GM19238 (cell line): ENCODE measurements around the gene CHMP4B.

ENCODE experiments used
- DNase-seq: peaks from one replicate; pipeline ENCODE4 v3.0.0; 2011; ENCODE audit warnings: low spot score; ENCODE audit not compliant: insufficient read length

Gene CHMP4B

GRCh38 chr20:33817411-33817810 lies 6.3 kb downstream of the CHMP4B start:
- DNase-seq = no peak

- no peak for DNase-seq
Measured at GRCh38 chr20:33819456-33819855, 8.3 kb downstream of the CHMP4B start.

GRCh38 chr20:33820362-33820761 lies 9.2 kb downstream of the CHMP4B start:
- no peak for DNase-seq

DNA sequence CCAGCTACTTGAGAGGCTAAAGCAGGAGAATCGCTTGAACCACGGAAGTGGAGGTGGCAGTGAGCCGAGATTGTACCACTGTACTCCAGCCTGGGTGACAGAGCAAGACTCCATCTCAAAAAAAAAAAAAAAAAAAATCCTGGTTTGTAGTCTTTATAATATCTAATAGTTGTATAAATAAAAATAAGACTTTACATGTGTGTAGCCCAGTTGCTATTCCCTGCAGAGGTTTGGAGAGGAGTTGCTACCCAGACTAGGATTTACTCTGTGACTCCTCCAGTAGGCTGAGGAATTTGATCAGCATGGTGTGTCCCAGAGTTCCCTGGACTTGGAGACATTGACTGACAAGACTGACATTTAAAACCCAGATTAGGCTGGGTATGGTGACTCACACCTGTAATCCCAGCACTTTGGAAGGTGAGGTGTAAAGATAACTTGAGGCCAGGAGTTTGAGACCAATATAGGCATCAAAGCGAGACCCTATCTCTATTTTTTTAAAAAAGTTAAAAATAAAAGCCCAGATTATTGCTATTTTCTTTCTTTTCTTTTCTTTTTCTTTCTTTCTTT lies 10.2 kb downstream of the CHMP4B start:
- DNase-seq = no peak

GRCh38 chr20:33822423-33822822 lies 11.3 kb downstream of the CHMP4B start:
- DNase-seq = no peak

GRCh38 chr20:33822991-33823390 lies 11.8 kb downstream of the CHMP4B start:
- no peak for DNase-seq

- DNase-seq = no peak
Measured at GRCh38 chr20:33824852-33825251, 13.7 kb downstream of the CHMP4B start.

- DNase-seq = no peak
Measured at GRCh38 chr20:33825340-33826269, 14.5 kb downstream of the CHMP4B start.

GRCh38 chr20:33826270-33826897 lies 15.2 kb downstream of the CHMP4B start:
- DNase-seq = no peak

DNA sequence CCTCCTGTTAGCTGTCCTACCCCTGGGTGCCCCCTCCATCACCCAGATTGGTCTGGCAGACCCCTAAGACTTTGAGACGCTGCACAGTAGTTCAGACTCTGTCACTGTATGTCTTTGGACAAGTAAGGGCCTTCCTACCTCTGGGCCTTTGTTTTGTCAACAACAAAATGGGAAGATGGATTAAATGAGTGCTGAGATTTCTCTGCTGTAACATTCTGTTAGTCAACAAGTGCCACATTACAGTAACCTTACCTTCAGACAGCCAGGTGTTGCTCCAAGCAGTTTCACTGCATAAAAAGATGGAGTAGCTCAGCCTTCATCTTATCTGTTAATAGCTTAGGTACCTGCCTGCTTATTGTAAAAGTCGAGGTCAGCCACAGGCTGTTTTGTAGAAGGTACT lies 16.0 kb downstream of the CHMP4B start:
- no peak for DNase-seq

DNA sequence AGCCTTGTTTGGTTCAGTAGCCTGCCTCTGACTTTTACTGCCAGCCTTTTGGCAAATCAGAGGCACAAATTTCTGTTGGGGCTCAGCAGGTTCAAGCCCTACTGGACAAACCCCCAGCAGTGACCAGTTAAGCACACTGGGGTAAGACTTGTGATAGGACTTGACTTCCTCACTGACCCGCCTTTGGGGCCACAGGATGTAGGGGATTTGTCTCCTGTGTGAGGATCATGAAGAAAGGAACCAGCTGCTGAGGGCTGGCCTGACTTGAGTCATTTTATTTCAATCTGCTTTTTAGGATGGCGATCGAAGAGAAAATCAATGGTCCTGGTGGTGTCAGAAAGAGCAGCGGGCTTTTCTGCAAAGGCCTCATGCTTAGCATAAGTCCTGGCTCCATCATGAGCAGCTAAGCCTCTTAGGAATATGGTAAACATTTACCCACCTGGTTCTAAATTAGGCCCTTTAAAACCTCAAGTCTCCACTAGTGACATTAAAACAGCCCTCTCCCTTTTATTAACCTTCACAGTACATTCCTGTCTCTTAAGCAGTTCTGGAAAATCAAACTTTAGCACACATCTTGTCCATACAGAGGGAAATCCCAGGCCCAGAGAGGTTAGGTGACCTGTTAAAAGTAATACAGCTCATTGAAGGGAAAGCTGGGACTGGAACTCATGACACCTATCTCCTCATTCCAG lies 16.6 kb downstream of the CHMP4B start:
- DNase-seq = no peak

DNA sequence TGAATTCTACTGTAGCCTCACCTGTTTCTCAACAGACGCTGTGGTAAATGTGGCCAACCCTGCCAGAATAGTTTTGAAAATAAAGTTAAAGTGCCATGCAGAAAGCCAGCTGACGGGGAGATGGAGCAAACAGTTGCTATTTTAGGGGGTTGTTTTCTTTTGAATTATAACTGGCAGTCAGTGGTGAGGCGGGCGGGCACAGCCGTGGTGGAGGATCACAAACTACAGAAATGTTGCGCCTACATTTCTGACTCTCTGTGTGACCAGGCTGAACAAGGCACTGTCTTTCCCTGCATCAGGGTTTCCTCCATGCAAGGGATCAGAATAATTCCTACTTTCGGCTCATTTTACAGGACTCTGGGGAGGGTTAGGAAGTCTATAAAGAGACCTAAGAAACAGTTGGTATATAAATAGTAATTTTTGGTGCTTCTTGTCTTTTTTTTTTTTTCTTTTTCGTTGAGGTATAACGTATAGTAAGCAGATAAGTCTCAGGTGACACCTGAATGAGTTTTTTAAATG lies 17.2 kb downstream of the CHMP4B start:
- DNase-seq = no peak

DNA sequence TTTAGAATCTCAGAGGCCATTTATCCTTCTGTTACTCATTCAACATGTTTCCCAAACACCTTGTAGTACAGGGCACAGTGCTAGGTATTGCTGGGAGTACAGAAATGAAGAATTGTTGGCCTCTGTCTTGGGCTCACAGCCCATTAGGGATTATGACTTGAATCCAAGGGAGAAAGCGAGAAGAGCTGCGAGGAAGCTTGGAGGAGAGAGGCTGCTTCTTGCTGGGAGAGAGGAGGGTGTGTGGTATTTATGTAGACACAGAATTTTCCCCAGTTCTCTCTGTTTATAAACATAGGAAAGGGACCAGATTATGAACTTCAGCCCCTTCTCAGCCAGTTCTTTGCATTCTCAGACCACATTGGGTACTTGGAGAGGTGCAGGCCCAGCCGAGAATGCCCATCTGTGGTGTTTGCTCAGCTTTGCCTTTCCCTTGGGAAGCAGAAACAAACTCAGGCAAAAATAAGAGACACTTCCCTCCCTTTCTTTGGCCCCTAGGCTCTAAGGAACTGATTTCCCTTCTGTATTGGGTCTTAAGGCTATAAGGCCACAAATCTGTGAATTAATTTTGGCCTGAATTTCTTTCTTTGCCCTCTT lies 17.9 kb downstream of the CHMP4B start:
- no peak for DNase-seq

- DNase-seq = no peak
Measured at GRCh38 chr20:33829636-33830035, 18.5 kb downstream of the CHMP4B start.

GRCh38 chr20:33830371-33830770 lies 19.2 kb downstream of the CHMP4B start:
- DNase-seq = no peak

DNA sequence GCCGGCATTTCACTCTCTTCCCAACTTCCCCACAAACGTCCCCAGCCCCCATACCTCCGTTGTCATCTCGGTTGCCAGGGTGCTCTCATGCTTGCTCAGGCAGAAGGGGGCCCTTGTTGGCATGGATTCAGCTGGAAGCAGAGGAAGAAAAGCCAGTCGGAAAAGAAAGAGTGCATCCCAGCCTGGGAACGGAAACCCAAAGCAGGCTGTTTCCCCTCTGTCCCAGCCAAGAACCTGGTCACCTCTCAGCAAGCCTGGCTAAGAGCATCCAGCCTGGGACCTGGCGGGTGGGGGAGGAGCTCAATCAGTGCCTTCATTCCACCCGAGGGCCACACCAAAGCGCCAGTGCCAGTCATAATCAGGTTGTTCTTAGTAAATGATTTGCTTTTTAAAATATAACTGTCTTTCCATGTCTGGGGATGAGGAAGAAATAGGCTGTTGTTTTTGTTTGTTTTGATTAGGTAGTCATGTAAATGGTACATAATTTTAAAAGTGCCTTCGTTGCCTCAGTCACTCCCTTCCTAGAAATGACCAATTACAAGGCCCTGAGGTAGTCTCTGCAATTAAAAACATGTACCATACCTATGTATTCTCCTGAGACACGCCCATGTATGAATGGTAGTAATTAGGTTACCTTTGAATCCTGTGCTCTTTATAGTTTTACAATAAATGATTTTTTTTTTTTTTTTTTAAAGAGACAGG lies 21.1 kb downstream of the CHMP4B start:
- DNase-seq = no peak

DNA sequence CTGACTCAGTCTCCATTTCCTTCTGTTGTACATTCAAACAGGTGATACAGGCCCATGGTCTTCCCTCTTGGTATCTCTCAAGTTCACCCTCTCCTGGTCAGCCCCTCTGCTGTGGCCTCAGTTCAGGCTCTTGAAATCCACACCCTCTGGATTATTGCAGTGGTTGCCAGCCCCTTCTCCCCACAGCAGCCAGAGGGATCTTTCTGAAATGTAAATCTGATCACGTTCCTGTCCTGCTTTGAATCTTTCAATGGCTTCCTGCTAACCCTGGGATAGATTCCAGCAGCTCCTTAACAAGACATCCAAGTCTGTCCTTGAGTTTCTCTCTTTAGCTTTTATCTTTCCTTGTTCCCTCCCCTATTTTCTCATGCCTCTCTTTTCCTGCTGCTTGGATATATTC lies 22.2 kb downstream of the CHMP4B start:
- no peak for DNase-seq

- no peak for DNase-seq
Measured at GRCh38 chr20:33835615-33836172, 24.5 kb downstream of the CHMP4B start.

DNA sequence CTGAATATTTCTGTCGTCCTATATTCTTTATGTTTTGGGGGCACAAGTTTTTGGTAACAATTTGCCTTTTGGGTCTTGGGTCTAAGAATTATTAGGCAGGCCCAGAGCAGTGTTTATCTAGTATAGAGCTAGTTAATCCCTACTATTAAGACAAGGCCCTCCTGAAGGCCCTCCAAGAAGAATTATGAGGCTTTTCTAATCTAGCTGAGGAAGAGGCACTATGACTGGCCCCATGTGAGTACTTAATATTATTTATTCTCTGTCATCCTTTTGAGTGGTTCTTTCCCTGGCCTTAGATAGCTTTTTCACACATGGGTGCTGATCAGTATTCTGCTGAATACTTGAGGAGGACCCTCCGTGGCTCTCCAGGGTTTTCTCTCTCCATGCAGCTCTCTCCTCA lies 25.1 kb downstream of the CHMP4B start:
- DNase-seq = no peak

GRCh38 chr20:33837096-33837830 lies 26.1 kb downstream of the CHMP4B start:
- DNase-seq = no peak
